SU-DHL-6 (cell line): Measurements from ENCODE around the gene ABCC4.

Source experiments
- H2AFZ ChIP-seq: fragments of 200-600 bp; sonication (generic); 2 replicates; pipeline ENCODE4 v1.6.1; 2014; ENCODE audit warnings: low read depth, mild to moderate bottlenecking, moderate library complexity, mixed read lengths, antibody characterized with exemption, low read length; ENCODE audit not compliant: severe bottlenecking
- H3F3A ChIP-seq: fragments of 200-600 bp; shearing (Covaris generic); 2 replicates; pipeline ENCODE4 v1.6.0; 2016; ENCODE audit warnings: antibody characterized with exemption, mild to moderate bottlenecking; ENCODE audit not compliant: insufficient read depth
- H3K27ac ChIP-seq: fragments of 200-600 bp; sonication (generic); 2 replicates; pipeline ENCODE4 v1.5.1; 2016; ENCODE audit warnings: low read depth, mild to moderate bottlenecking, low read length, moderate library complexity, mixed read lengths
- H3K27me3 ChIP-seq: fragments of 200-600 bp; sonication (generic), shearing (Covaris generic); 2 replicates; pipeline ENCODE4 v1.6.0; 2014; ENCODE audit warnings: mild to moderate bottlenecking, low read length
- H3K36me3 ChIP-seq: fragments of 200-600 bp; sonication (generic); 2 replicates; pipeline ENCODE4 v1.6.1; 2014; ENCODE audit warnings: mild to moderate bottlenecking, low read length, mixed read lengths
- H3K4me2 ChIP-seq: fragments of 300-600, 200-600 bp; shearing (Covaris generic), sonication (generic); 2 replicates; pipeline ENCODE4 v1.6.0; 2014; ENCODE audit warnings: low read length, low read depth, mild to moderate bottlenecking; ENCODE audit not compliant: poor library complexity, severe bottlenecking
- H3K4me3 ChIP-seq: fragments of 200-600 bp; sonication (generic); 2 replicates; pipeline ENCODE4 v1.5.1; 2014; ENCODE audit warnings: antibody characterized with exemption, low read length, mild to moderate bottlenecking, mixed read lengths; ENCODE audit not compliant: insufficient read depth, poor library complexity, severe bottlenecking
- H3K79me2 ChIP-seq: fragments of 200-600 bp; sonication (generic); 2 replicates; pipeline ENCODE4 v1.6.1; 2014; ENCODE audit warnings: mild to moderate bottlenecking, low read length, moderate library complexity; ENCODE audit not compliant: insufficient read depth
- H3K9ac ChIP-seq: fragments of 200-600 bp; sonication (generic); 2 replicates; pipeline ENCODE4 v1.7.0; 2014; ENCODE audit warnings: mild to moderate bottlenecking, low read length
- H3K9me2 ChIP-seq: fragments of 200-600 bp; sonication (generic); replicated peaks from 2 replicates; pipeline ENCODE4 v1.6.1; 2014; ENCODE audit warnings: low read length; ENCODE audit not compliant: insufficient read depth
- H3K9me3 ChIP-seq: fragments of 200-600 bp; sonication (generic); 2 replicates; pipeline ENCODE4 v1.6.1; 2014; ENCODE audit warnings: low read length, mixed read lengths; ENCODE audit not compliant: insufficient read depth
- H4K20me1 ChIP-seq: fragments of 200-600 bp; sonication (generic); 2 replicates; pipeline ENCODE4 v1.6.1; 2014; ENCODE audit warnings: low read depth, mild to moderate bottlenecking, antibody characterized with exemption, low read length, moderate library complexity, mixed read lengths
- CTCF ChIP-seq: fragments of 200-600 bp; sonication (generic); IDR thresholded peaks from one replicate; pipeline ENCODE4 v1.5.1; 2017; ENCODE audit warnings: antibody characterized with exemption, mild to moderate bottlenecking, low read length, moderate library complexity; ENCODE audit not compliant: insufficient read depth, poor library complexity, severe bottlenecking
- EZH2phosphoT487 ChIP-seq: fragments of 200-600 bp; sonication (generic), shearing (Covaris generic); conservative IDR thresholded peaks from 2 replicates; pipeline ENCODE4 v1.6.1; 2018; ENCODE audit warnings: mild to moderate bottlenecking, antibody characterized with exemption, low read length, moderate library complexity, mixed read lengths

ABCC4 gene

GRCh38 chr13:94992036-94992960 is 309.0 kb downstream of the ABCC4 start:
- Histone ChIP-seq H3K27ac (no peak overlapping the region), H3K4me2 (no peak overlapping the region), H3K36me3 (no peaks in the 10 kb centered on the region), H2AFZ (no peak overlapping the region), H3F3A (no peaks in the 10 kb centered on the region), H3K9me2 (no peaks in the 10 kb centered on the region), H3K4me3 (no peak overlapping the region), H3K9ac (no peak overlapping the region), H3K9me3 (no peaks in the 10 kb centered on the region), H3K79me2 (no peaks in the 10 kb centered on the region), H3K27me3 (no peaks in the 10 kb centered on the region), H4K20me1 (no peaks in the 10 kb centered on the region)
- TF ChIP-seq CTCF (no peak), EZH2phosphoT487 (no peak)

GRCh38 chr13:94988654-94989053 is 312.6 kb downstream of the ABCC4 start:
- Histone ChIP-seq H3K9ac (no peak overlapping the region), H3K27ac (no peak overlapping the region), H2AFZ (no peak overlapping the region), H3K36me3 (no peaks in the 10 kb centered on the region), H3K79me2 (no peaks in the 10 kb centered on the region), H3F3A (no peaks in the 10 kb centered on the region), H3K27me3 (no peaks in the 10 kb centered on the region), H3K4me3 (no peak overlapping the region), H3K9me2 (no peaks in the 10 kb centered on the region), H4K20me1 (no peaks in the 10 kb centered on the region), H3K4me2 (no peak overlapping the region), H3K9me3 (no peaks in the 10 kb centered on the region)
- no peak for TF ChIP-seq EZH2phosphoT487
- no peak for TF ChIP-seq CTCF

- TF ChIP-seq CTCF = no peak
- no peak for TF ChIP-seq EZH2phosphoT487
- Histone ChIP-seq H3K27ac (no peak overlapping the region), H3K4me3 (no peak overlapping the region), H3K9me3 (no peaks in the 10 kb centered on the region), H2AFZ (no peak overlapping the region), H3K9me2 (no peaks in the 10 kb centered on the region), H3K9ac (no peak overlapping the region), H3K36me3 (no peaks in the 10 kb centered on the region), H4K20me1 (no peaks in the 10 kb centered on the region), H3K79me2 (no peaks in the 10 kb centered on the region), H3K27me3 (no peaks in the 10 kb centered on the region), H3K4me2 (no peak overlapping the region), H3F3A (no peaks in the 10 kb centered on the region)
Observed at GRCh38 chr13:94987869-94988268, 313.4 kb downstream of the ABCC4 start.
